BLaER1 (cell line): ENCODE results near the gene FLVCR2.
"Not testable (repeated sequence)": the region's sequence is repeated elsewhere in the genome, so short reads cannot be mapped to it uniquely, and the experiment has no call there.

ENCODE experiments used
- H3K27ac ChIP-seq: shearing (Covaris generic); formaldehyde crosslinking; 2 replicates; pipeline ENCODE4 v1.8.1; 2022
- H3K27me3 ChIP-seq: shearing (Covaris generic); formaldehyde crosslinking; 2 replicates; pipeline ENCODE4 v1.8.1; 2022
- H3K36me3 ChIP-seq: shearing (Covaris generic); formaldehyde crosslinking; 2 replicates; pipeline ENCODE4 v1.8.1; 2022
- H3K4me1 ChIP-seq: shearing (Covaris generic); formaldehyde crosslinking; 2 replicates; pipeline ENCODE4 v1.8.1; 2022
- H3K4me2 ChIP-seq: shearing (Covaris generic); formaldehyde crosslinking; 2 replicates; pipeline ENCODE4 v1.8.1; 2022
- H3K4me3 ChIP-seq: shearing (Covaris generic); formaldehyde crosslinking; 2 replicates; pipeline ENCODE4 v1.8.1; 2022
- H3K9ac ChIP-seq: shearing (Covaris generic); formaldehyde crosslinking; 2 replicates; pipeline ENCODE4 v1.8.1; 2022
- H3K9me3 ChIP-seq: shearing (Covaris generic); formaldehyde crosslinking; 2 replicates; pipeline ENCODE4 v1.8.1; 2022
- H4K20me1 ChIP-seq: shearing (Covaris generic); formaldehyde crosslinking; 2 replicates; pipeline ENCODE4 v1.8.1; 2022
- Cebpa-rat ChIP-seq: shearing (Covaris generic); IDR thresholded peaks from 2 replicates; pipeline ENCODE4 v1.8.1; 2022

FLVCR2 gene

GRCh38 chr14:75591331-75591946 lies 13.0 kb downstream of the FLVCR2 start:
- Histone ChIP-seq H4K20me1 (no peaks in the 10 kb centered on the region), H3K27me3 (no peaks in the 10 kb centered on the region), H3K9ac (no peak overlapping the region), H3K4me3 (no peak overlapping the region), H3K4me2 (no peak overlapping the region), H3K4me1 (peaks cover 19% of the 10 kb centered on the region), H3K9me3 (peaks cover 26% of the 10 kb centered on the region), H3K27ac (no peak overlapping the region), H3K36me3 (no peaks in the 10 kb centered on the region)
- TF ChIP-seq Cebpa-rat: no peak

DNA sequence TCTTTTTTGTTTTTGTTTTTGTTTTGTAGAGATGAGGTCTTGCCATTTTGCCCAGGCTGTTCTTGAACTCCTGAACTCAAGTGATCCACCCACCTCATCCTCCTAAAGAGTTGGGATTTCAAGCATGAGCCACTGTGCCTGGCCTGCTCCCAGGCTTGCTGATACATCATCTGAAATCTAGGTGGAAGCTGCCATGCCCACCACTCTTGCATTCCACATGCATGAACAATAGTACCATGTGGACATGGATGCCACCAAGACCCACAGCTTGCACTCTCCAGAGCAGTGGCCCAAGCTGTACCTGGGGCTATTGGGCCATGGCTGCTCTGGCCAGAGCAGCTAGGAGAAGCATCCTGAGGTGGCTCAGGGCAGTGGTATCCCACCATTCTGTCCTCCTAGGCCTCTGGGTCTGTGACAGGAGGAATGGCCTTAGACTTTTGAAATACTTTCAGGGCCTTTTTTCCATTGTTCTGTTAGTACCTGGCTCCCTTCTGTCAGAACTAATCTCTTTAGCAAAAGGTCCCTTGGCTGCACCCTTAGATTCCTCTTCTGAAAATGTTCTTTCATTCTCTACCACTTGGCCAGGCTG lies 13.7 kb downstream of the FLVCR2 start:
- no peak overlapping the region for H3K4me2 ChIP-seq
- no peak overlapping the region for H3K9ac ChIP-seq
- no peaks in the 10 kb centered on the region for H3K36me3 ChIP-seq
- H3K9me3 ChIP-seq: peaks cover 26% of the 10 kb centered on the region
- no peaks in the 10 kb centered on the region for H3K27me3 ChIP-seq
- no peak overlapping the region for H3K27ac ChIP-seq
- H4K20me1 ChIP-seq: no peaks in the 10 kb centered on the region
- no peak overlapping the region for H3K4me3 ChIP-seq
- H3K4me1 ChIP-seq: peaks cover 19% of the 10 kb centered on the region
- no peak for TF ChIP-seq Cebpa-rat

GRCh38 chr14:75595226-75595625 lies 16.8 kb downstream of the FLVCR2 start:
- Histone ChIP-seq H3K4me1 (peaks cover 11% of the 10 kb centered on the region), H3K27ac (no peak overlapping the region), H3K36me3 (no peaks in the 10 kb centered on the region), H3K9me3 (peaks cover 26% of the 10 kb centered on the region), H3K9ac (no peak overlapping the region), H3K4me2 (no peak overlapping the region), H3K4me3 (no peak overlapping the region), H4K20me1 (no peaks in the 10 kb centered on the region), H3K27me3 (no peaks in the 10 kb centered on the region)
- TF ChIP-seq Cebpa-rat: no peak

DNA sequence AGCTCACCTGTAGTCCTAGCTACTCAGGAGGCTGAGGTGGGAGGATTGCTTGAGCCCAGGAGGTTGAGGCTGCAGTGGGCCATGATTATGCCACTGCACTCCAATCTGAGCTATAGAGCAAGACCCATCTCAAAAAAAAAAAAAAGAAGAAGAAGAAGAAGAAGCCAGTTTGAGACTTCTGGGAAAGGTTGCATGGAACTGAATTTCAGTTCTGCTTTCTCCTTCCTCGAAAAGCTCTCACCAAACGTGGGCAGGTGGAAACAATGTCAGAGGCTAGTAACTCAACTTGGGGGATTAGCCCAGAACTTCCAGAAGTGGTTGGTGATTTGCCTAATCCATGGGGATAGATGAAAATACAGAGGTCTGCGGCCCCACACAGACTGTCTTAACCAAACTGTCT lies 18.7 kb downstream of the FLVCR2 start:
- Histone ChIP-seq H3K4me2 (no peak overlapping the region), H3K4me3 (no peak overlapping the region), H3K9me3 (peaks cover 9% of the 10 kb centered on the region), H3K4me1 (no peaks in the 10 kb centered on the region), H3K27me3 (no peaks in the 10 kb centered on the region), H3K9ac (no peak overlapping the region), H3K27ac (no peak overlapping the region), H3K36me3 (no peaks in the 10 kb centered on the region), H4K20me1 (no peaks in the 10 kb centered on the region)
- no peak for TF ChIP-seq Cebpa-rat

DNA sequence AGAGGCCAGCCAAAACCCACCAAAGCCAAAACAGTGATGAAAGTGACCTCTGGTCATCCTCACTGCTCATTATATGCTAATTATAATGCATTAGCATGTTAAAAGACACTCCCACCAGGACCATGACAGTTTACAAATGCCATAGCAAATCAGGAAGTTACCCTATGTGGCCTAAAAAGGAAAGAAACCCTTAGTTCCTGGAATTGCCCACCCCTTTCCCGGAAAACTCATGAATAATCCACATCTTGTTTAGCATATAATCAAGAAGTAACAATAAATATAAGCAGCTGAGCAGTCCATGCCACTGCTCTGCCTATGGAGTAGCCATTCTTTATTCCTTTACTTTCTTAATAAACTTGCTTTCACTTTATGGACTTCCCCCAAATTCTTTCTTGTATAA lies 21.7 kb downstream of the FLVCR2 start:
- H4K20me1 ChIP-seq, H3K4me1 ChIP-seq, H3K4me3 ChIP-seq, H3K9me3 ChIP-seq, H3K27ac ChIP-seq, H3K4me2 ChIP-seq, H3K36me3 ChIP-seq, H3K27me3 ChIP-seq, H3K9ac ChIP-seq: not testable (repeated sequence)

DNA sequence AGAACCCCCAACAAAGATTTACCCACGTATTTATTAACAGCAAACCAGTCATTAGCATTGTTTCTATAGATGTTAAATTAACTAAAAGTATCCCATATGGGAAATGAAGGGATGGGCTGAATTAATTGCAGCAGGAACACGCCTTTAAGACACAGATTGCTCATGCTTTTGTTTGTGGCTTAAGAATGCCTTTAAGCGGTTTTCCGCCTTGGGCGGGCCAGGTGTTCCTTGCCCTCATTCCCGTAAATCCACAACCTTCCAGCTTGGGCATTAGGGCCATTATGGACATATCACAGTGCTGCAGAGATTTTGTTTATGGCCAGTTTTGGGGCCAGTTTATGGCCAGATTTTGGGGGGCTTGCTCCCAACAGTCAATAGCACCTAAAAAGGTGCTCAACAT lies 22.6 kb downstream of the FLVCR2 start:
- not testable (repeated sequence) for H4K20me1 ChIP-seq, H3K36me3 ChIP-seq, H3K9ac ChIP-seq, H3K27me3 ChIP-seq, H3K9me3 ChIP-seq, H3K4me3 ChIP-seq, H3K27ac ChIP-seq, H3K4me1 ChIP-seq, H3K4me2 ChIP-seq

- Histone ChIP-seq H3K36me3 (no peaks in the 10 kb centered on the region), H3K4me2 (no peak overlapping the region), H3K27ac (no peak overlapping the region), H3K27me3 (no peaks in the 10 kb centered on the region), H3K4me1 (no peaks in the 10 kb centered on the region), H3K9me3 (peaks cover 11% of the 10 kb centered on the region), H3K9ac (no peak overlapping the region), H3K4me3 (no peak overlapping the region), H4K20me1 (no peaks in the 10 kb centered on the region)
- TF ChIP-seq Cebpa-rat: no peak
These were observed 24.1 kb downstream of the FLVCR2 start for GRCh38 chr14:75602503-75602902.

DNA sequence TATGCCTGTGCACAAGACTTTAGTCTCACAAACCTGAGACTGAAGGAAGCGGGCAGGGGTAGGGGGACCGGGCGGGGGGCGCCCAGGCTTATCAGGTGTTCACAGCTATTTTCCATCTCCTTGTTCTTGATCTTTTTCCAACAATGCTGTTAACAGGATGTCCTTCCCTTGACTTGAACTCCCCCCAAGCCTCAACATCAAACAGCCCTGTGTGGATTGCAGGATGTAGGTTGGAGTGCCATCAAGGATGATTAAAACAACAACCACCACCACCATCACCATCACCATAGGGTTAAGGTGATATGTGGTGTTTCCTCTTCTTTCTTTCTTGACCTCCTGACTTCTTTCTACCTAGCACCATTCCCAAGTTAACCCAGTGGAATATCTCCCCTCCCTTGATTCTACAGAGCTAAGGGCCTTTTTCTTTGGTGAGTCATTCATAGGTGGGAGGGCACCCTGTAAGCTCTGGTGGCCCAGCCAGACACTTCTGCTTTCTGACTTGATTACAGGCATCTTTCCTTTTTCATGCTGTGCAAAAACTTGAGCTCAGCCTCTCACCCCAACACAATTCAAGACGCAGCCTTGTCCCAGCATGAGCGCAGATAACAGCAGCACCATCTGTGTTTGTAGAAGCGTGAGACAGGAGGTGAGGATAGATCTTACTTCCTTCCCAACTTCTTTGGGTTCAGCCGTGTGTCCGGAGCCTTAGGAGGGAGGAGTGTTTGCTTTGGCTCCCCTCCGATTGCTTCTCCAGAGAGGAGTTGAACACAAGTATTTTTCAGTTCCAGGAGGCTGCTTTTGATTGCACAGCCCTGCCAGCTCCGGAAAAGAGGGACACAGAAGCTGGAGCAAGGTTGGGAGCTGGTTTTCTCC lies 26.8 kb downstream of the FLVCR2 start:
- Histone ChIP-seq H3K4me1 (no peaks in the 10 kb centered on the region), H4K20me1 (no peaks in the 10 kb centered on the region), H3K9me3 (peaks cover 26% of the 10 kb centered on the region), H3K4me3 (no peak overlapping the region), H3K4me2 (no peak overlapping the region), H3K9ac (no peak overlapping the region), H3K27ac (no peak overlapping the region), H3K27me3 (no peaks in the 10 kb centered on the region), H3K36me3 (no peaks in the 10 kb centered on the region)
- TF ChIP-seq Cebpa-rat: no peak

- TF ChIP-seq Cebpa-rat: no peak
- no peak overlapping the region for H3K9ac ChIP-seq
- H3K27me3 ChIP-seq: no peaks in the 10 kb centered on the region
- no peaks in the 10 kb centered on the region for H3K4me1 ChIP-seq
- H3K27ac ChIP-seq: no peak overlapping the region
- no peak overlapping the region for H3K4me2 ChIP-seq
- no peaks in the 10 kb centered on the region for H4K20me1 ChIP-seq
- H3K4me3 ChIP-seq: no peak overlapping the region
- peaks cover 26% of the 10 kb centered on the region for H3K9me3 ChIP-seq
- no peaks in the 10 kb centered on the region for H3K36me3 ChIP-seq
These were observed 27.5 kb downstream of the FLVCR2 start for GRCh38 chr14:75605916-75606315.

DNA sequence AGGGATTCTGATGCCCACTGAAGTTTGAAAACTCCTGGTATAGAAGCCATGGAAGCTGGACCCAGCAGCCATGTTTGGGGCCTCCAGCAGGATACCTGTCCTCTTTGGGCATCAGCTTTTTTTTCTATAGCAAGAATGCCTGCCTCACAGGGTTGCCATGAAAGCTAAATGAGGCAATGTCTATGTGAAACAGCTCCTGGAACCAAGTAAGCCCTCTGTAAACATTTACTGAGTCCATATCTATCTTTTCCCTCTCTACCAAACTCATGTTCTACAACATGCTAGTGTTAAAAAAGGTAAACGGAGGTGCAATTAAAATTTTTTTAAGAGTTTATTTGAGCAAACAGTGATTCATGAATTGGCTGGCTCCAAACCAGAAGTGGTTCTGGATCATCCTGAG lies 28.6 kb downstream of the FLVCR2 start:
- H3K36me3 ChIP-seq: no peaks in the 10 kb centered on the region
- H3K27ac ChIP-seq: no peak overlapping the region
- H3K4me2 ChIP-seq: no peak overlapping the region
- H3K27me3 ChIP-seq: no peaks in the 10 kb centered on the region
- no peak overlapping the region for H3K9ac ChIP-seq
- no peak for TF ChIP-seq Cebpa-rat
- peaks cover 26% of the 10 kb centered on the region for H3K9me3 ChIP-seq
- H4K20me1 ChIP-seq: no peaks in the 10 kb centered on the region
- no peaks in the 10 kb centered on the region for H3K4me1 ChIP-seq
- no peak overlapping the region for H3K4me3 ChIP-seq
